HEK293 (cell line): Measurements from ENCODE around the gene SNUPN.

Experiments
- BCL11A ChIP-seq: fragments of 450-650 bp; formaldehyde crosslinking; IDR thresholded peaks from 2 replicates; pipeline ENCODE4 v1.5.1; 2016; ENCODE audit warnings: low read depth, missing biosample characterization, missing genetic modification characterization
- GFI1B ChIP-seq: fragments of 450-650 bp; formaldehyde crosslinking; IDR thresholded peaks from 2 replicates; pipeline ENCODE4 v1.5.1; 2016; ENCODE audit warnings: missing biosample characterization, missing genetic modification characterization
- HOXA7 ChIP-seq: sonication (generic); formaldehyde crosslinking; IDR thresholded peaks from 2 replicates; pipeline ENCODE4 v1.8.1; 2022; ENCODE audit warnings: missing genetic modification reagents, borderline replicate concordance
- MYNN ChIP-seq: fragments of 450-650 bp; formaldehyde crosslinking; IDR thresholded peaks from 2 replicates; pipeline ENCODE4 v1.5.1; 2016; ENCODE audit warnings: missing biosample characterization, missing genetic modification characterization, borderline replicate concordance
- OVOL3 ChIP-seq: fragments of 450-650 bp; formaldehyde crosslinking; IDR thresholded peaks from 2 replicates; pipeline ENCODE4 v1.5.1; 2016; ENCODE audit warnings: missing biosample characterization, missing genetic modification characterization
- SCRT1 ChIP-seq: fragments of 450-650 bp; formaldehyde crosslinking; IDR thresholded peaks from 2 replicates; pipeline ENCODE4 v1.5.1; 2016; ENCODE audit warnings: missing biosample characterization, missing genetic modification characterization, borderline replicate concordance
- SP7 ChIP-seq: fragments of 450-650 bp; formaldehyde crosslinking; IDR thresholded peaks from 2 replicates; pipeline ENCODE4 v1.5.1; 2016; ENCODE audit warnings: missing biosample characterization, missing genetic modification characterization
- TRIM28 ChIP-seq: IDR thresholded peaks from 2 replicates; pipeline ENCODE4 v1.6.1; 2011; ENCODE audit warnings: low read length, control low read depth, borderline replicate concordance
- ZBTB20 ChIP-seq: fragments of 450-650 bp; formaldehyde crosslinking; IDR thresholded peaks from 2 replicates; pipeline ENCODE4 v1.5.1; 2016; ENCODE audit warnings: missing biosample characterization, missing genetic modification characterization
- ZBTB48 ChIP-seq: fragments of 450-650 bp; formaldehyde crosslinking; IDR thresholded peaks from 2 replicates; pipeline ENCODE4 v1.5.1; 2016; ENCODE audit warnings: missing biosample characterization, missing genetic modification characterization
- ZIC2 ChIP-seq: fragments of 450-650 bp; formaldehyde crosslinking; IDR thresholded peaks from 2 replicates; pipeline ENCODE4 v1.5.1; 2016; ENCODE audit warnings: missing biosample characterization, missing genetic modification characterization
- ZNF10 ChIP-seq: fragments of 450-650 bp; formaldehyde crosslinking; IDR thresholded peaks from 2 replicates; pipeline ENCODE4 v1.5.1; 2017; ENCODE audit warnings: missing biosample characterization, missing genetic modification characterization
- ZNF221 ChIP-seq: fragments of 450-650 bp; formaldehyde crosslinking; IDR thresholded peaks from 2 replicates; pipeline ENCODE4 v1.5.1; 2017; ENCODE audit warnings: missing biosample characterization, missing genetic modification characterization, borderline replicate concordance
- ZNF223 ChIP-seq: fragments of 450-650 bp; formaldehyde crosslinking; IDR thresholded peaks from 2 replicates; pipeline ENCODE4 v1.5.1; 2016; ENCODE audit warnings: missing biosample characterization, missing genetic modification characterization
- ZNF335 ChIP-seq: fragments of 450-650 bp; formaldehyde crosslinking; conservative IDR thresholded peaks from 2 replicates; pipeline ENCODE4 v1.5.1; 2016; ENCODE audit warnings: missing biosample characterization, missing genetic modification characterization
- ZNF394 ChIP-seq: fragments of 450-650 bp; formaldehyde crosslinking; IDR thresholded peaks from 2 replicates; pipeline ENCODE4 v1.5.1; 2016; ENCODE audit warnings: missing biosample characterization, missing genetic modification characterization, mild to moderate bottlenecking, moderate library complexity, borderline replicate concordance
- ZNF416 ChIP-seq: fragments of 450-650 bp; formaldehyde crosslinking; IDR thresholded peaks from 2 replicates; pipeline ENCODE4 v1.5.1; 2016; ENCODE audit warnings: missing biosample characterization, missing genetic modification characterization
- ZNF510 ChIP-seq: fragments of 450-650 bp; formaldehyde crosslinking; IDR thresholded peaks from 2 replicates; pipeline ENCODE4 v1.5.1; 2018; ENCODE audit warnings: mild to moderate bottlenecking, missing genetic modification characterization, missing biosample characterization; ENCODE audit not compliant: insufficient replicate concordance
- ZNF558 ChIP-seq: fragments of 450-650 bp; formaldehyde crosslinking; IDR thresholded peaks from 2 replicates; pipeline ENCODE4 v1.5.1; 2016; ENCODE audit warnings: missing biosample characterization, missing genetic modification characterization
- ZNF624 ChIP-seq: fragments of 450-650 bp; formaldehyde crosslinking; IDR thresholded peaks from 2 replicates; pipeline ENCODE4 v1.5.1; 2017; ENCODE audit warnings: missing biosample characterization, missing genetic modification characterization
- TF ChIP-seq, protein P1 (sequence below): fragments of 450-650 bp; formaldehyde crosslinking; IDR thresholded peaks from 2 replicates; pipeline ENCODE4 v1.5.1; 2017; ENCODE audit warnings: missing biosample characterization, missing genetic modification characterization
- TF ChIP-seq, protein P2 (sequence below): fragments of 450-650 bp; IDR thresholded peaks from 2 replicates; pipeline ENCODE4 v1.5.1; 2018; ENCODE audit warnings: missing biosample characterization, mild to moderate bottlenecking, missing genetic modification characterization
- TF ChIP-seq, protein P3 (sequence below): fragments of 450-650 bp; formaldehyde crosslinking; IDR thresholded peaks from 2 replicates; pipeline ENCODE4 v1.5.1; 2017; ENCODE audit warnings: missing biosample characterization, mild to moderate bottlenecking, missing genetic modification characterization, moderate library complexity
- TF ChIP-seq, protein P4 (sequence below): fragments of 450-650 bp; formaldehyde crosslinking; IDR thresholded peaks from 2 replicates; pipeline ENCODE4 v1.5.1; 2016; ENCODE audit warnings: missing biosample characterization, missing genetic modification characterization
- TF ChIP-seq, protein P5 (sequence below): fragments of 450-650 bp; formaldehyde crosslinking; IDR thresholded peaks from 2 replicates; pipeline ENCODE4 v1.5.1; 2016; ENCODE audit warnings: missing biosample characterization, missing genetic modification characterization
- TF ChIP-seq, protein P6 (sequence below): fragments of 450-650 bp; formaldehyde crosslinking; IDR thresholded peaks from 2 replicates; pipeline ENCODE4 v1.5.1; 2017; ENCODE audit warnings: missing biosample characterization, missing genetic modification characterization
- TF ChIP-seq, protein P7 (sequence below): IDR thresholded peaks from 2 replicates; pipeline ENCODE4 v1.6.1; 2011; ENCODE audit warnings: mild to moderate bottlenecking, low read depth, low read length, borderline replicate concordance
- TF ChIP-seq, protein P8 (sequence below): fragments of 450-650 bp; IDR thresholded peaks from 2 replicates; pipeline ENCODE4 v1.5.1; 2018; ENCODE audit warnings: missing biosample characterization, missing genetic modification characterization

The SNUPN gene

DNA sequence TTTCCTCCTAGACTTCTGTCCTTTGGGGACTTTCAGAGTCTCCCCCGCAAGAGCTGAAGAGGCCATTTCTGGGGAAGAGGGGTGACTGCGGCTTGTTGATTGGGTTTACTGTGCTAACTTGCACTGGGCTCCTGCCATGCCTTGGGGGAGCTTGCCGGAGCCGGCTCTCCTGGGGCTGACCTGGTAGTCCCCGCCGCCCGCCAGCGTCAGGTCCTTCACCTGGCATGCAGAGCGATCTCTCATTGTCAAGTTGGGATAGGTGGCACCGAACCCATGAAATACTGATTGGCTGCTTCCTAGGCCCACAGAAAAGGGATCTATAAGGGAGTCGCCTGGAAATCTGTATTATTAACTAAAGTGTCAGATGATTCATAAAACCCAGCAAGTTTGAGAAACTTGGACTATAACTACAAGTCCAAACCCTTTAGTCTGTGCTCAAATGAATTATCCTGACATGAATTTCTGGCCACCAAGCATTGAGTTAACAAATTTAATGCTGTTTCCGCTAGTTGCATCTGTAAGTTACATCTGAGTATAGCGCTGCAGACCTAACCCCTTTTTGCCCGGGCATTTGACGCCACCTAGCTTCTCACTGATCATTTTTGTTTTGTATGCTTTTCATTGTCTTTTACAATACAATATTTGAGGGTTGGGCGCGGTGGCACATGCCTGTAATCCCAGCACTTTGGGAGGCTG, 15.1 kb upstream of the SNUPN start (continued):
- 0 out of 2 replicates have a peak, but pooled peaks have one; percentile 56 for TF ChIP-seq ZBTB48
- no peak for TF ChIP-seq ZIC2
- TF ChIP-seq, protein P1, sequence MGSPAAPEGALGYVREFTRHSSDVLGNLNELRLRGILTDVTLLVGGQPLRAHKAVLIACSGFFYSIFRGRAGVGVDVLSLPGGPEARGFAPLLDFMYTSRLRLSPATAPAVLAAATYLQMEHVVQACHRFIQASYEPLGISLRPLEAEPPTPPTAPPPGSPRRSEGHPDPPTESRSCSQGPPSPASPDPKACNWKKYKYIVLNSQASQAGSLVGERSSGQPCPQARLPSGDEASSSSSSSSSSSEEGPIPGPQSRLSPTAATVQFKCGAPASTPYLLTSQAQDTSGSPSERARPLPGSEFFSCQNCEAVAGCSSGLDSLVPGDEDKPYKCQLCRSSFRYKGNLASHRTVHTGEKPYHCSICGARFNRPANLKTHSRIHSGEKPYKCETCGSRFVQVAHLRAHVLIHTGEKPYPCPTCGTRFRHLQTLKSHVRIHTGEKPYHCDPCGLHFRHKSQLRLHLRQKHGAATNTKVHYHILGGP (tag by site-specific recombination), result no peak
- TF ChIP-seq, protein P2, sequence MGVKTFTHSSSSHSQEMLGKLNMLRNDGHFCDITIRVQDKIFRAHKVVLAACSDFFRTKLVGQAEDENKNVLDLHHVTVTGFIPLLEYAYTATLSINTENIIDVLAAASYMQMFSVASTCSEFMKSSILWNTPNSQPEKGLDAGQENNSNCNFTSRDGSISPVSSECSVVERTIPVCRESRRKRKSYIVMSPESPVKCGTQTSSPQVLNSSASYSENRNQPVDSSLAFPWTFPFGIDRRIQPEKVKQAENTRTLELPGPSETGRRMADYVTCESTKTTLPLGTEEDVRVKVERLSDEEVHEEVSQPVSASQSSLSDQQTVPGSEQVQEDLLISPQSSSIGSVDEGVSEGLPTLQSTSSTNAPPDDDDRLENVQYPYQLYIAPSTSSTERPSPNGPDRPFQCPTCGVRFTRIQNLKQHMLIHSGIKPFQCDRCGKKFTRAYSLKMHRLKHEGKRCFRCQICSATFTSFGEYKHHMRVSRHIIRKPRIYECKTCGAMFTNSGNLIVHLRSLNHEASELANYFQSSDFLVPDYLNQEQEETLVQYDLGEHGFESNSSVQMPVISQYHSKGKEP (tag by site-specific recombination), result peak; percentile 36; the same call in 1 of the 2 replicates
- no peak for TF ChIP-seq ZNF221 (tag by site-specific recombination)
- TF ChIP-seq, protein P3, sequence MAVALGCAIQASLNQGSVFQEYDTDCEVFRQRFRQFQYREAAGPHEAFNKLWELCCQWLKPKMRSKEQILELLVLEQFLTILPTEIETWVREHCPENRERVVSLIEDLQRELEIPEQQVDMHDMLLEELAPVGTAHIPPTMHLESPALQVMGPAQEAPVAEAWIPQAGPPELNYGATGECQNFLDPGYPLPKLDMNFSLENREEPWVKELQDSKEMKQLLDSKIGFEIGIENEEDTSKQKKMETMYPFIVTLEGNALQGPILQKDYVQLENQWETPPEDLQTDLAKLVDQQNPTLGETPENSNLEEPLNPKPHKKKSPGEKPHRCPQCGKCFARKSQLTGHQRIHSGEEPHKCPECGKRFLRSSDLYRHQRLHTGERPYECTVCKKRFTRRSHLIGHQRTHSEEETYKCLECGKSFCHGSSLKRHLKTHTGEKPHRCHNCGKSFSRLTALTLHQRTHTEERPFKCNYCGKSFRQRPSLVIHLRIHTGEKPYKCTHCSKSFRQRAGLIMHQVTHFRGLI (tag by site-specific recombination), result peak; percentile 97
- peak; percentile 34; the same call in 1 of the 2 replicates for TF ChIP-seq ZNF394
- TF ChIP-seq ZNF416 (tag by site-specific recombination), result no peak
- TF ChIP-seq, protein P4, sequence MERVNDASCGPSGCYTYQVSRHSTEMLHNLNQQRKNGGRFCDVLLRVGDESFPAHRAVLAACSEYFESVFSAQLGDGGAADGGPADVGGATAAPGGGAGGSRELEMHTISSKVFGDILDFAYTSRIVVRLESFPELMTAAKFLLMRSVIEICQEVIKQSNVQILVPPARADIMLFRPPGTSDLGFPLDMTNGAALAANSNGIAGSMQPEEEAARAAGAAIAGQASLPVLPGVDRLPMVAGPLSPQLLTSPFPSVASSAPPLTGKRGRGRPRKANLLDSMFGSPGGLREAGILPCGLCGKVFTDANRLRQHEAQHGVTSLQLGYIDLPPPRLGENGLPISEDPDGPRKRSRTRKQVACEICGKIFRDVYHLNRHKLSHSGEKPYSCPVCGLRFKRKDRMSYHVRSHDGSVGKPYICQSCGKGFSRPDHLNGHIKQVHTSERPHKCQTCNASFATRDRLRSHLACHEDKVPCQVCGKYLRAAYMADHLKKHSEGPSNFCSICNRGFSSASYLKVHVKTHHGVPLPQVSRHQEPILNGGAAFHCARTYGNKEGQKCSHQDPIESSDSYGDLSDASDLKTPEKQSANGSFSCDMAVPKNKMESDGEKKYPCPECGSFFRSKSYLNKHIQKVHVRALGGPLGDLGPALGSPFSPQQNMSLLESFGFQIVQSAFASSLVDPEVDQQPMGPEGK, result peak; percentile 47
- no peak for TF ChIP-seq MYNN
- TF ChIP-seq, protein P5, sequence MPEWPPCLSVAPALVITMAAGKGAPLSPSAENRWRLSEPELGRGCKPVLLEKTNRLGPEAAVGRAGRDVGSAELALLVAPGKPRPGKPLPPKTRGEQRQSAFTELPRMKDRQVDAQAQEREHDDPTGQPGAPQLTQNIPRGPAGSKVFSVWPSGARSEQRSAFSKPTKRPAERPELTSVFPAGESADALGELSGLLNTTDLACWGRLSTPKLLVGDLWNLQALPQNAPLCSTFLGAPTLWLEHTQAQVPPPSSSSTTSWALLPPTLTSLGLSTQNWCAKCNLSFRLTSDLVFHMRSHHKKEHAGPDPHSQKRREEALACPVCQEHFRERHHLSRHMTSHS (tag by site-specific recombination), result no peak
- no peak for TF ChIP-seq GFI1B (tag by site-specific recombination)
- no peak for TF ChIP-seq SCRT1 (tag by site-specific recombination)
- peak; percentile 9; the same call in 1 of the 2 replicates for TF ChIP-seq ZNF223
- no peak for TF ChIP-seq ZNF624 (tag by site-specific recombination)
- TF ChIP-seq, protein P6, sequence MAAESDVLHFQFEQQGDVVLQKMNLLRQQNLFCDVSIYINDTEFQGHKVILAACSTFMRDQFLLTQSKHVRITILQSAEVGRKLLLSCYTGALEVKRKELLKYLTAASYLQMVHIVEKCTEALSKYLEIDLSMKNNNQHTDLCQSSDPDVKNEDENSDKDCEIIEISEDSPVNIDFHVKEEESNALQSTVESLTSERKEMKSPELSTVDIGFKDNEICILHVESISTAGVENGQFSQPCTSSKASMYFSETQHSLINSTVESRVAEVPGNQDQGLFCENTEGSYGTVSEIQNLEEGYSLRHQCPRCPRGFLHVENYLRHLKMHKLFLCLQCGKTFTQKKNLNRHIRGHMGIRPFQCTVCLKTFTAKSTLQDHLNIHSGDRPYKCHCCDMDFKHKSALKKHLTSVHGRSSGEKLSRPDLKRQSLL, result no peak
- TF ChIP-seq ZNF10, result peak; percentile 73
- TF ChIP-seq ZBTB20, result peak; percentile 100
- TF ChIP-seq ZNF335 (tag by site-specific recombination), result peak; percentile 97
- 0 out of 2 replicates have a peak, but pooled peaks have one; percentile 6 for TF ChIP-seq BCL11A (tag by site-specific recombination)
- no peak for TF ChIP-seq HOXA7 (CRISPR knock-in tag)
- TF ChIP-seq ZNF510 (tag by site-specific recombination), result no peak
- TF ChIP-seq ZNF558 (tag by site-specific recombination), result 0 out of 2 replicates have a peak, but pooled peaks have one; percentile 19
- no peak for TF ChIP-seq TRIM28
- no peak for TF ChIP-seq OVOL3 (tag by site-specific recombination)
- TF ChIP-seq SP7 (tag by site-specific recombination), result peak; percentile 28; the same call in 1 of the 2 replicates
- TF ChIP-seq, protein P7, sequence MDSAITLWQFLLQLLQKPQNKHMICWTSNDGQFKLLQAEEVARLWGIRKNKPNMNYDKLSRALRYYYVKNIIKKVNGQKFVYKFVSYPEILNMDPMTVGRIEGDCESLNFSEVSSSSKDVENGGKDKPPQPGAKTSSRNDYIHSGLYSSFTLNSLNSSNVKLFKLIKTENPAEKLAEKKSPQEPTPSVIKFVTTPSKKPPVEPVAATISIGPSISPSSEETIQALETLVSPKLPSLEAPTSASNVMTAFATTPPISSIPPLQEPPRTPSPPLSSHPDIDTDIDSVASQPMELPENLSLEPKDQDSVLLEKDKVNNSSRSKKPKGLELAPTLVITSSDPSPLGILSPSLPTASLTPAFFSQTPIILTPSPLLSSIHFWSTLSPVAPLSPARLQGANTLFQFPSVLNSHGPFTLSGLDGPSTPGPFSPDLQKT, result no peak; the same call in 1 of the 2 replicates
- TF ChIP-seq, protein P8, sequence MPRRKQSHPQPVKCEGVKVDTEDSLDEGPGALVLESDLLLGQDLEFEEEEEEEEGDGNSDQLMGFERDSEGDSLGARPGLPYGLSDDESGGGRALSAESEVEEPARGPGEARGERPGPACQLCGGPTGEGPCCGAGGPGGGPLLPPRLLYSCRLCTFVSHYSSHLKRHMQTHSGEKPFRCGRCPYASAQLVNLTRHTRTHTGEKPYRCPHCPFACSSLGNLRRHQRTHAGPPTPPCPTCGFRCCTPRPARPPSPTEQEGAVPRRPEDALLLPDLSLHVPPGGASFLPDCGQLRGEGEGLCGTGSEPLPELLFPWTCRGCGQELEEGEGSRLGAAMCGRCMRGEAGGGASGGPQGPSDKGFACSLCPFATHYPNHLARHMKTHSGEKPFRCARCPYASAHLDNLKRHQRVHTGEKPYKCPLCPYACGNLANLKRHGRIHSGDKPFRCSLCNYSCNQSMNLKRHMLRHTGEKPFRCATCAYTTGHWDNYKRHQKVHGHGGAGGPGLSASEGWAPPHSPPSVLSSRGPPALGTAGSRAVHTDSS (tag by site-specific recombination), result no peak; the same call in 1 of the 2 replicates
